Measurements from ENCODE around the gene GAP43.

The GAP43 gene

GRCh38 chr3:115652738-115653137 is 29.4 kb downstream of the GAP43 start:
- Histone ChIP-seq H3K27me3 (ENCODE audit: control insufficient read depth, low read length) (no peaks in the 10 kb centered on the region), H3K4me1 (ENCODE audit: control insufficient read depth, low read length) (peaks cover 78% of the 10 kb centered on the region), H3K36me3 (ENCODE audit: control insufficient read depth, low read length) (no peaks in the 10 kb centered on the region), H3K9me2 (replicated peaks; ENCODE audit: control insufficient read depth, low read length) (no peaks in the 10 kb centered on the region), H3K9me3 (ENCODE audit: control insufficient read depth, insufficient read depth, low read length) (no peaks in the 10 kb centered on the region), H4K20me1 (ENCODE audit: control insufficient read depth, insufficient read depth, low read depth, low read length) (no peaks in the 10 kb centered on the region), H3K4me2 (ENCODE audit: low read length) (peak overlapping the region; percentile 53), H3K79me2 (ENCODE audit: control insufficient read depth, low read length) (no peaks in the 10 kb centered on the region), H3K27ac (ENCODE audit: low read depth, low read length) (peak overlapping the region; percentile 70), H3K4me3 (ENCODE audit: low read length) (peak overlapping the region; percentile 8; the same call in 1 of the 2 replicates), H3F3A (ENCODE audit: control insufficient read depth, insufficient read depth) (peaks cover 6% of the 10 kb centered on the region; the same call in 1 of the 2 replicates)
- no peak for TF ChIP-seq CTCF (IDR thresholded peaks at IDR 0.05; ENCODE audit: low read depth, low read length, poor library complexity, severe bottlenecking)
- TF ChIP-seq EZH2phosphoT487 (IDR thresholded peaks at IDR 0.05; ENCODE audit: borderline replicate concordance, low read length), result no peak

GRCh38 chr3:115655761-115656282 is 32.5 kb downstream of the GAP43 start:
- peaks cover 90% of the 10 kb centered on the region for H3K4me1 ChIP-seq (ENCODE audit: control insufficient read depth, low read length)
- no peak overlapping the region for H3K4me2 ChIP-seq (ENCODE audit: low read length)
- H3K79me2 ChIP-seq (ENCODE audit: control insufficient read depth, low read length), result no peaks in the 10 kb centered on the region
- H3K36me3 ChIP-seq (ENCODE audit: control insufficient read depth, low read length), result no peaks in the 10 kb centered on the region
- H3K27me3 ChIP-seq (ENCODE audit: control insufficient read depth, low read length), result no peaks in the 10 kb centered on the region; the same call in 1 of the 2 replicates
- H3K9me2 ChIP-seq (replicated peaks; ENCODE audit: control insufficient read depth, low read length), result no peaks in the 10 kb centered on the region
- no peaks in the 10 kb centered on the region for H3K9me3 ChIP-seq (ENCODE audit: control insufficient read depth, insufficient read depth, low read length)
- peaks cover 16% of the 10 kb centered on the region for H3F3A ChIP-seq (ENCODE audit: control insufficient read depth, insufficient read depth)
- no peaks in the 10 kb centered on the region for H4K20me1 ChIP-seq (ENCODE audit: control insufficient read depth, insufficient read depth, low read depth, low read length)
- no peak for TF ChIP-seq EZH2phosphoT487 (IDR thresholded peaks at IDR 0.05; ENCODE audit: borderline replicate concordance, low read length)
- TF ChIP-seq CTCF (IDR thresholded peaks at IDR 0.05; ENCODE audit: low read depth, low read length, poor library complexity, severe bottlenecking), result no peak
- no peak overlapping the region for H3K4me3 ChIP-seq (ENCODE audit: low read length)
- no peak overlapping the region for H3K27ac ChIP-seq (ENCODE audit: low read depth, low read length)

GRCh38 chr3:115657168-115657567 is 33.9 kb downstream of the GAP43 start:
- no peak overlapping the region for H3K27ac ChIP-seq (ENCODE audit: low read depth, low read length)
- peaks cover 80% of the 10 kb centered on the region for H3K4me1 ChIP-seq (ENCODE audit: control insufficient read depth, low read length)

More at GRCh38 chr3:115657168-115657567, 33.9 kb downstream of the GAP43 start:
- Histone ChIP-seq H3K4me2 (ENCODE audit: low read length) (peak overlapping the region; percentile 95), H3K9me3 (ENCODE audit: control insufficient read depth, insufficient read depth, low read length) (no peaks in the 10 kb centered on the region), H3K36me3 (ENCODE audit: control insufficient read depth, low read length) (no peaks in the 10 kb centered on the region), H3K27me3 (ENCODE audit: control insufficient read depth, low read length) (peaks cover 4% of the 10 kb centered on the region), H4K20me1 (ENCODE audit: control insufficient read depth, insufficient read depth, low read depth, low read length) (no peaks in the 10 kb centered on the region), H3K79me2 (ENCODE audit: control insufficient read depth, low read length) (no peaks in the 10 kb centered on the region), H3K4me3 (ENCODE audit: low read length) (peak overlapping the region; percentile 80), H3F3A (ENCODE audit: control insufficient read depth, insufficient read depth) (peaks cover 10% of the 10 kb centered on the region), H3K9me2 (replicated peaks; ENCODE audit: control insufficient read depth, low read length) (no peaks in the 10 kb centered on the region)
- TF ChIP-seq EZH2phosphoT487 (IDR thresholded peaks at IDR 0.05; ENCODE audit: borderline replicate concordance, low read length), result no peak
- TF ChIP-seq CTCF (IDR thresholded peaks at IDR 0.05; ENCODE audit: low read depth, low read length, poor library complexity, severe bottlenecking), result no peak
